T-helper 1 cell treated with Interleukin-12 subunit alpha and Interleukin-12 subunit beta and Interleukin-4 antibody, amounts not matched to agents 30 ng/mL and 1 ng/mL, for 36 hours (primary cell): ENCODE data around the gene TPRG1L. TPM values are rescaled to one million over a fixed set of nuclear protein-coding genes. Genes with fewer than 3 reads are reported as not detected.
"Not testable (repeated sequence)": the region's sequence is repeated elsewhere in the genome, so short reads cannot be mapped to it uniquely, and the experiment has no call there.

ENCODE experiments used
- intact Hi-C: fragments of 100-400 bp; cut with micrococcal nuclease; formaldehyde crosslinking; loops from one replicate; pipeline ENCODE4 v1.15.1; 2024
- total RNA-seq: library from RNA; stranded (reverse); gene quantifications from 2 replicates; pipeline ENCODE4 v1.2.3, GENCODE V29; 2022

Gene TPRG1L
- total RNA-seq = 14.4 and 17.1 TPM in 2 replicates

DNA sequence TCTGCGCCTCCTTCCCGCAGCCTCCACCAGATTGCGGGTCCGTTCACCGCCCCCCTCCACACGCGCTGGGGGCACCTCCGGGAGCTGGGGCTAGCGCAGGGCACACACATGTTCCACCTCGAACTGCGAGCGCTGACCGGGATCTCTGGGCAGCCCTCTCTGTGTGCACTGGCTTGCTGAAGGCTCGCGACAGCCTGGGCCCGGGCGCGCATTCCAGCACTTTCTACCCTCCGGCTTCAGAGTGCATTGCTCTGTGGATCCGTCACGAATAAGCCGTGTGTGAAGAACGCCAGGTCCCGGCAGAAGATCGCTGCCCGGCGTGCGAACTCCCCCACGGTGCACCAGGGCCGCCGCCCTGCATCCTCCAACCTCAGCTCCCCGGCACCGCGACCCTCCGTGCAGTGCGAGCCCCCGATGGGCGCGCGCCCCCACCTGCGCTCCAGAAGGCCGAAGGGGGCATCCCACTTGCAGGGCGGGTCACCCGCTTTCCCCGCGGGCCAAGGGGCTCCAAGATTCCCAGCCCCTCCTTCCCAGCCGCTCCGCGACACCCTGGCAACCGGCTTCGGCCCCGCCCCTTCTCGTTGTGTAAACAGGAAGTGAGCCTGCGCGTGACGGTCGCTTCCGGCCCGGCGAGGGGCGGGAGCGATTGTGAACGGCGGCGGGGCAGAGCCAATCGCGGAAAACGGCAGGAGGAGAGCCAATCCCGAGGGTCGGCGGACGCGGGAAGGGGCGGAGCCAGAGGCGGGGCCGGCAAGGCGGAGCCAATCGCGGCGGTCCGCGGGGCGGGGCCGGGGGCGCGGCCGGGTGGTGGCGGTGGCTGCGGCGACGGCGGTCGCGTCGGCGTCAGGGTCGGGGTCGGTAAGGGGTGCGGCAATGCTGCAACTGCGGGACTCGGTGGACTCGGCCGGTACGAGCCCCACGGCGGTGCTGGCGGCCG is at the start of gene TPRG1L:
Gene TPRG1L (plus strand): TSS at position 816 of the 937 bp plus-strand sequence. CDS start 58 bp downstream, at position 874.
- intact Hi-C loops = loop anchor here (1.0 to 10.0 kb wide), 8 partner anchors 26 to 1037 kb away; partner anchors contain the start of genes C1orf174, CEP104, DFFB and LRRC47

DNA sequence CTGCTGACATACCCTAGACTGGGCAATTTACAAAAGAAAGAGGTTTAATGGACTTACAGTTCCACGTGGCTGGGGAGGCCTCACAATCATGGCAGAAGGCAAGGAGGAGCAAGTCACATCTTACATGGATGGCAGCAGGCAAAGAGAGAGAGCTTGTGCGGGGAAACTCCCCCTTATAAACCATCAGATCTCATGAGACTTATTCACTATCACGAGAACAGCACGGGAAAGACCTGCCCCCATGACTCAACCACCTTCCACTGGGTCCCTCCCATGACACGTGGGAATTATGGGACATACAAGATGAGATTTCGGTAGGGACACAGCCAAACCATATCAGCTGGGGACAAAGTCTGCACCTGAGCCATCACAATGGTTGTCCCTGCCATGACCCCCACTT is 49.3 kb upstream of the TPRG1L start:
- intact Hi-C loops = not testable (repeated sequence)

DNA sequence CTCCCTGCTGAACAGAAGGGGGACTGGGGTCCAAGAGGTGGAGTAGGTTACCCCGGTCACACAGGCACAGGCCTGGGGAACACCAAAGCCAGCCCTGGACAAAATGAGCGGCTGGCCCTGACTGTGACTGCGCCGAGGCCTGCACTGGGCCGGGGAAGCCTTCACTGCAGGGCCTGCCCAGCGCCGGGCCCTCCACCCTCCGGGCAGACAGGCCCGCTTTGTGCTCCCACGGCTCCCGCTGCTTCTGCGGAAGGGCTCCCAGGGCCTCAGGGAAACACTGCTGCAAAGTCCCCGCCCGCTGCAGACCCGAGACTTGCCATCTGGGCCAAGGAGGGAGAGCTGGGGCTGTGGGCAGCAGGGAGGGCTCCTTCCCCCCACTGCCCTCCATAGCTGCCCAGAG is 48.8 kb upstream of the TPRG1L start:
- intact Hi-C loops = no loop called here

DNA sequence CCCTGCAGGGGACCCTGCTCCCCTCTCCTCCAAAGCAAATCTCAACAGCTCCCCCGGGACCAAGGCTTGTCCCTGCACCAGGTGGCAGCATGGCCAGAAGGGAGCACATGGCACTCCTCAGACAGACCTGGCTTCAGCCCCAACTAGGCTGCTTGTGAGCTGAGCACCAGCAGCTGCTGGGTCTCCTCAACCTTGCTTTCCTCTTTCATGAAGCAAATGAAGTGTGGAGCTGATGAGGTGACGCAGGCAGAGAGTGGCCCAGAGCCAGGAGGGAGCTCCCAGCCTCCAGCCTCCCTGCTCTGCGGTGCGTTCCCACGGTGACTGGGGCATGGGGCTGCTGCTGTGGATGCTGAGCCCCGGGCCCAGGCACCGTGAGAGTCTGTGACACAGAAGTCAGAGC is 47.5 kb upstream of the TPRG1L start:
- intact Hi-C loops = no loop called here

DNA sequence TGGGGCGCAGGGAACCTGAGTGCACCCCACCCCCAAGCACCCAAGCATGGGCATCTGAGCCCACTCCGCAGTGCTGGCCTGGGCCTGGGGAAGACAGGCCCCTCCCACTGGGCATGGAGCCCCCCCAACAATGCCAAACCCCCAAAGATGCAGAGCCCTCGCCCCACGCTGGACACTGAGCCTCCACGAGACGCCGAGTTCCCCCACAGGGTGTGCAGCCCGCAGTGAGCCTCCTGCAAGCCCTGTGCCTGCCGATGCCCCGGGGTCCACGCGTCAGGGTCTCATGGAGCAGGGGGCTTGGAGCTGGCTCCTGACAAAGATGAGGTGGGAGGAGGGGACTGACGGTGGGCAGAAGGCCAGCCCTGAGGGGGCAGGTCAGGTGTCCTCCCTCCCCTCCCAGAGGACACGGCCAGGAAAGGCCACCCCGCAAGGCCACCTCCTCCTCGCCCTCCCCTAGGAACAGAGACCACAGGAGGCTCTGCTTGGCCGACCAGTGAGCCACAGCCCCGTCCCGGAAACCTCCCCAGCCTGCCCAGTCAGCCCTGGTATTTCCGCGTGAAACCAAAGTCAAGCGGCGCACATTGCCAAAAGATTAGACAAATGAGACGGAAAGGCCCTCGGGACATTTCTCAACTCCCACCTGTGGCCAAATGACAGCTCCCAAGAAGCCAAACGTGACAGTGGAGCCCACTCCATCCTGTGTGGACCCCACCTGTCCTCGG is 46.9 kb upstream of the TPRG1L start:
- intact Hi-C loops = no loop called here

DNA sequence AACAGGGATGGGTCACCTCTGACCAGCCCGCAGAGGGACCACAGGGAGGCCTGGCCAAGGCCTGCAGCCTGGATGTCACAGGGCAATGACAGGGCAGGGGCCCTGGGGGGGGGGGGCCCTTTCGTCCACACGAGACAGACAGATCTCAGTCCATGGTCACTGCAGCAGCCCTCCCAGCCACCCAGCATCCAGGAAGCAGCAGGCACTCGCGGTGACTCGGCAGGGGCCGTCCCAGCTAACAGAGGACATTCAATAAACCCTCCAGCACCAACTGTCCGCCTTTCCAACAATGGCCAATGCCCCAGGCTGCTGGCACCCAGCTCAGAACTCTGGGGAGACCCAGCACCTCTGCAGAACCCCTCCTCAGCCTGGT is 46.4 kb upstream of the TPRG1L start:
- intact Hi-C loops = no loop called here

DNA sequence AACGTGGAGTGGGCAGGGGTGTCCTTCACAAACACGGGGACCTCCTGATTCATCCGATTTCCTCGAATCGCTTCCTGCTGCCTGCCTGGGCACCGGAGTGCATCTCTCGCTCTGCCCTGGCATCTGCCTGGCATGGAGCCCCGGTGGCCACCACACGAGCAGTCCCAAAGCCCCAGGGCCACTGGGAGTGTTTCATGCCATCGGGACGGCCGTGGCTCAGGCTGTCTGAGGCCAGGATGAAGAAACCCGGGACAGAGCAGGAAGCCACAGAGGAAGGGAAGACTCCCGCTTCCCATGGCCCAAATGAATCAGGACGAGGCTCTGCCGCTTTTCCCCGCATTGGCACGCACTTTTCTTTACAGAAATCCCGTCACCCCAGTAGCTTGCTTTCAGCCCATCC is 45.9 kb upstream of the TPRG1L start:
- intact Hi-C loops = no loop called here

DNA sequence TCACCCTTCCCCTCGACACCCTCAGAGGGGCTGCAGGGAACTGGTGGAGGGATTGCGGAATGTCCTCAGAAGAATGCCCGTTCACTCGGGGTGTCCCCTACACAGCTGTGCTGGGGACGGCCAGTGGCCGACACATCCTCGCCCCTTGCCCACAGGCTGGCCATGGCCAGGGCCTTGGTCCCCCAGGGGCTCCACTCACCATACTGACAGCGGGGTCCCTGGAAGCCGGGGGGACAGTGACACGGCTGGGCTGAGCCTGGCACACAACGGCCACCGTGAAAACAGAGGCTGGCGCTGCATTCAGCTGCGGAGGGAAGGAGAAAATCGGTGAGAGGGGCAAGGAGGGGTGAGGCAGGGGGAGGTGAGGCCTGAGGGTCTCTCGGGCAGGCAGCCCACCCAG is 45.2 kb upstream of the TPRG1L start:
- intact Hi-C loops = no loop called here

DNA sequence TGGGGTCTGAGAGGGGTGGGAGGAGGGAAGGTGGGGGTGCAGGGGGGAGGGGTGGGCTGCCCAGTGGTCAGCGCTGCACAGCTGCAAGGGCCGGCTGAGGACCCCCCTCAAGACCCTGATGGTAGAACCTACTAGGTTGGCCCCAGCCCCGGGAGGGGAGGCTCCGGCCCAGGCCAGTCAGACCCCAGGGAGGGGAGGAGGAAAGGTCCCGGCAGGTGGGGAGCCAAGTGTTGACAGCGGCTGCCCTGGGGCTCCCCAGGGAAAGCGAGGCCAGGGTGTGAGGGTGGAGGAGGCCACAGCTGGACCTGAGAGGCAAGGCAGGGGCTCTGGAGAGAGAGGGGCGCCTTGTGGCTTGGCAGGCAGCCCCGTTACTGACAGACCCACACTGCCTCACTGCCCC is 44.6 kb upstream of the TPRG1L start:
- intact Hi-C loops = no loop called here

DNA sequence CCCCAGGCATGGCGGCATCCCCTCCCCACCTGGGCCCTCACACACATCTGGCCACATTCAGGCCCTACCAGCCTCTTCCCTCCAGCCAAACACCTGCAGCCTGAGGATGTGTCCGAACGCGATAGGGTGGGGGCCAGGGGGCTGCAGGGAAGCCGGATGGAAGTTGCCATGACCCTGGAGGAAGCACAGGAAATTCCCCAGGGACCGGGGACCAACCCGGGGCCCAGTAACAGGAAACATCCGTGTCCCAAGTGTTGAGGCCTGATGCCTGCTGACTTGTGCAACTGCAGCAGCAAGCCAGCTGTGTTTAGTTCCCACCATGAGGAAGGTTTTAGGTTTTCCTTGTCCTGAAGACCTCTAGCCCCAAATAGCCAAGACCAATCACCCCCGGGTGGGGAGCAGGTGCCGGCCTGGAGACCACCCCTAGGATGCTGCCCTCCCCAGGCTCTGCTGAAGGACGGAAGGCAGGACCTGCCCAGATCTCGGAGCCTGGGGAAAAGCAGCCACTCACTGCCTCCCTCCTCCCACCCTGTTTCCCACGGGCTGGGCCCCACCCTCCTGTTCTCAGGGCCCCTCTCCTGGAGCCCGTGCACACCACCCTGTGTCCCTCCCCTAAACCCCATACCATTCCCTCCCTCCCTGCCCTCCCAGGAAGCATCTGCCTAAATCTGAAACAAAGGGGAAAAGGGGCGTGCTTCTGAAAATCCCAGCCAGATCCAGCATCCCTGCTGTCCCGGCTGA is 43.3 kb upstream of the TPRG1L start:
- intact Hi-C loops = no loop called here

DNA sequence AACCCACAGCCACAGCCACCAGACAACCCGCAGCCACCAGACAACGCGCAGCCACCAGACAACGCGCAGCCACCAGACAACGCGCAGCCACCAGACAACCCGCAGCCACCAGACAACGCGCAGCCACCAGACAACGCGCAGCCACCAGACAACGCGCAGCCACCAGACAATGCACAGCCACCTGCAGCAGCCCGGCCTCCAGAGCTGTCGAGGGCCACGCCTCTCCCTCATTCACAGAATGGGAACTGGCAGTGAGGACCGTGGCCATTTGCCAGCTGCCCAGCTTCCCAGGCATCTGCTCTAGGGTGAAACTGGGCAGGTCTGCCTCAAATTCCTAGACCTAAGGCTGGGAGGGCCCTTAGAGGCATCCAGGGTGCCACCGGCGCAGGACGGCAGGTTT is 41.1 kb upstream of the TPRG1L start:
- intact Hi-C loops = not testable (repeated sequence)

DNA sequence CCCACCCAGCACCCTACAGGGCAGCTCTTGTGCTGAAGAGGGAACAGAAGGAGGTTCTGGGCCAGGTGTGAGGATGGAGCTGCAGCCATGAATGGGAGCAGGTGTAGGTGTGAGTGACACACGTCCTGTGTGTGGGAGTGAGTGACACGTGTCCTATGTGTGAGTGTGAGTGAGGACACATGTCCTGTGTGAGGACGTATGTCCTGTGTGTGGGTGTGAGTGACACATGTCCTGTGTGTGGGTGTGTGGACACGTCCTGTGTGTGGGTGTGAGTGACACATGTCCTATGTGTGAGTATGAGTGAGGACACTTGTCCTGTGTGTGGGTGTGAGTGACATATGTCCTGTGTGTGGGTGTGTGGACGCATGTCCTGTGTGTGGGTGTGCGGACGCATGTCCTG is 39.9 kb upstream of the TPRG1L start:
- intact Hi-C loops = no loop called here

DNA sequence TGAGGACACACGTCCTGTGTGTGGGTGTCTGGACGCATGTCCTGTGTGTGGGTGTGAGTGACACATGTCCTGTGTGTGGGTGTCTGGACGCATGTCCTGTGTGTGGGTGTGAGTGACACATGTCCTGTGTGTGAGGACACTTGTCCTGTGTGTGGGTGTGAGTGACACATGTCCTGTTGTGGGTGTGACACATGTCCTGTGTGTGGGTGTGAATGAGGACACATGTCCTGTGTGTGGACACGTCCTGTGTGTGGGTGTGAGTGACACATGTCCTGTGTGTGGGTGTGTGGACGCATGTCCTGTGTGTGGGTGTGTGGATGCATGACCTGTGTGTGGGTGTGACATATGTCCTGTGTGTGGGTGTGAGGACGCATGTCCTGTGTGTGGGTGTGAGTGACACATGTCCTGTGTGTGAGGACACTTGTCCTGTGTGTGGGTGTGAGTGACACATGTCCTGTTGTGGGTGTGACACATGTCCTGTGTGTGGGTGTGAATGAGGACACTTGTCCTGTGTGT is 39.4 kb upstream of the TPRG1L start:
- intact Hi-C loops = not testable (repeated sequence)

DNA sequence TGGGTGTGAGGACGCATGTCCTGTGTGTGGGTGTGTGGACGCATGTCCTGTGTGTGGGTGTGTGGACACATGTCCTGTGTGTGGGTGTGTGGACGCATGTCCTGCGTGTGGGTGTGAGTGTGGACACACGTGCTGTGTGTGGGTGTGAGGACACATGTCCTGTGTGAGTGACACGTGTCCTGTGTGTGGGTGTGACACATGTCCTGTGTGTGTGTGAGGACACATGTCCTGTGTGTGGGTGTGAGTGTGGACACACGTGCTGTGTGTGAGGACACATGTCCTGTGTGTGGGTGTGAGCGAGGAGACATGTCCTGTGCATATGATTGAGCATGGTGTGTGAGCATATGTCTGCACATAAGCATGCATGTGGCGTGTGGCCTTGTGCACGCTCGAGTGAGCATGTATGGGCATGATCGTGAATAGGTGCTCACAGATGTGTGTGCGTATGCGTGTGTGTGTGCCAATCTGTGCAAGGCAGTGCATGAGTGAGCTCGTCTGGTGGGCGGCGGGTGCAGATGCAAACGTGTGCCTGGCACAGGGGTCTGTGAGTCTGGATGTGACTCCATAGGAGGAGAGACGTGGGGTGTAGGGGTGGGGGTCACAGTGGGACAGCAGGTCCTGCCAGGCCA is 38.8 kb upstream of the TPRG1L start:
- intact Hi-C loops = no loop called here

DNA sequence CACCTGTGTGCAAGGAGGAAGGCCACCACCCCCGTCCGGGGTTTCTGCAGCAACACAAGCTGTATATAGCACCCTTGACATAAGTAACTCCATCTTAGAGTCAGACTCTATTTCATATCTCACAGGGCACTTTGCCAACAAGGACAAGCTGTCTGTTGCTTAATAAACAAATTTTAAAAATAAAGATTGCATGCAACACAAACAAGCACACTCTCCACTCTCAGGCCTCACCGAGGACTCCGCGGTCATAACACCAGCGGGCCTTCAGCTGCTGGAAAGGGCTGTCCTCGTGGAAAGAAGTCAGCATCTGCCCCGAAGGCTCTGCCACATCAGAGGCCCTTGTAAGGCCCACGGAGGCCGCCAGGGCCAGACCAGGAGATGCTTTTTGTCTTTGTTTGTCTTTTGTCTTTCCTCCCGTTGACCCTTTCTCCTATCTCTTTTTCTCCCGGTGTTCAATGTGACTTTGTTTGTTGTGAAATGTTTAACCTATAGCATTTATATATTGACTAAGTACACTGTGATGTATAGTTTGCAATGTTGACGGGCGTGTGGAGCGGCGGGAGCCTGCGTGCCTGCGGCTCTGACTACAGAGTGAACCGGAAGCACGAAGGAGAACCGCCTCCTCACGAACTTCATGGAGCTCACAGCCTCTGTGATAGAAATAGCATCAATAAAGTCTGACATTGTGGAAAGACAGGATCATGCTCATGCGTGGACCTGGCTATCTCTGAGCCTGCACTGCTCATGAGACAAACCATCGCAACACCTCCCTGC is 37.6 kb upstream of the TPRG1L start:
- intact Hi-C loops = no loop called here

DNA sequence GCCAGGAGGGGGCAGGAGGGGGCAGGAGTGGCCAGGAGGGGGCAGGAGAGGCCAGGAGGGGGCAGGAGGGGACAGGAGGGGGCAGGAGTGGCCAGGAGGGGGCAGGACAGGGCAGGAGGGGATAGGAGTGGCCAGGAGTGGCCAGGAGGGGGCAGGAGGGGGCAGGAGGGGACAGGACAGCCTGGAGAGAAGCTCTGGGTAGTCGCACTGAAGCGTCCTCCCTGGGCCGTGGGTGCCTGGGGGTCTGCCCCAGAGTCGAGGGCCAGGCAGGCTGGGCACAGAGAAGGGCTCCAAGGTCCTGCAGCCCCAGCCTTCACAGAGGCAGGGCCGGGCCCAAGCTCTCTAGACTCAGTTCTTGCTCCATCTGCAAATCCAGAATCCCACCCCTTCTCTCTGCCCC is 36.4 kb upstream of the TPRG1L start:
- intact Hi-C loops = no loop called here

DNA sequence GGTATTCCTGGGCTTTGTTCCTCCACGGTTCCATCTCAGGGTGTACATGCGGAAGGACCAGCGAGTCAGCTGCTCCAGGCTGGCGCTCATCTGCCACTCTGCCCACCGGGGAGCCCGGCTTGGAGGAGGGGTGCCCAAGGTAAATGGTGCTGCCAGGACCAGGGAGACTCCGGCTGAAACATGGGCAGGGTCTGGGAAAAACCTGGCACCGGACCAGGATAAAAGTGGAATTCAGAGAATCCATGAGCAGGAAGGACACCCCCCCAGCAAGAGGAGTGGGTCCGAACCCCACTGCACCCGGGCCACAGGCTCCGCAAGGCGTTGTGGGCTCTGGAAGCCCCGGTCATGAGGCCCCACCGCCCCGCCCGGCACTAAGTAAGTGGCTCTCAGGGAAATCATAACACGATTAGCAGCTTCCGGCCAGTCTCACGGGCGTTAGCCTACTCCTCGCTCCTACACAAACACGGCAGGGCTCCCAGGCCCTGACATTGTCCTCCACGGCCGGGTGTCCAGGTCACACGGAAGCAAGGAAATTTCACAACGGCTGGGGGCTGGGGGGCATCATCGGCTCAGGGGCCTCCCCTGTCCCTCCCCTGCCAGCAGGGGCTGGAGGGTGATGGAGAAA is 34.6 kb upstream of the TPRG1L start:
- intact Hi-C loops = no loop called here

DNA sequence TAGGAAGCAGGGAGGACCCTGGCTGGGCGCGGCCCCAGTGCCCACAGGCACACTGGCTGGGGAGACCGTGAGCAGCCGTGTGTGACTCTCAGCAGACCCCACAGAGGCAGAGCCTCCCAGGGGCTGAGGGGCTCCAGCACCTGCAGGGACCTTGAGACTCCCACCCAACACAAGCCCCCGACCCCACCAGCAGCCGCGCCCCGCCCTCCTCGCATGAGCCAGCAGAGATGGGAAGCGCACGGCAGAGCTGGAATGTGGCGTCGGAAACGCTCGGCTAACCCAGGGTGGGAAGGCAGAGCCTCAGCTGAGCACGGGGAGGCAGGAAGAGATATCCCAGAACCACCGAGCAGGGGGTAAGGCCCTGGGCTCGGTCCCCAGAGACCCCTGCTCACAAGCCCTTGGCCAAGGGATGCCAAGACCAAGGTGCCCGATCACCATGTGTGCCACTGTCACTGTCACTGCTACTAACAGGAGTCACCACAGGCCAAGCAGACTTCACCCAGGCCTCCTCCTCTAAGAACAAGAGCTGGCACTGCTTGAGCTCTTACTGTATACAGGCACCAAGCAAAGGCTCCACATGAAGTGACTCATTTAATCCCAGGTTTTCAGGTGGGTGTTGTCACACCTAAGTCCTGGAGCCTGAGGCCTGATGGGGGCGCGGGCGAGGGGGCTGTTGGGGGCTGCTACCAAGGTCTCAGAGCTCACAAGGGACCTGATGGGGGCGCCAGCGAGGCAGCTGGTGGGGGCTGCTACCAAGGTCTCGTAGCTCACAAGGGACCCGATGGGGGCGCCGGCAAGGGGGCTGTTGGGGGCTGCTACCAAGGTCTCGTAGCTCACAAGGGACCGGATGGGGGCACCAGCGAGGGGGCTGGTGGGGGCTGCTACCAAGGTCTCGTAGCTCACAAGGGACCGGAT is 33.6 kb upstream of the TPRG1L start:
- intact Hi-C loops = no loop called here

DNA sequence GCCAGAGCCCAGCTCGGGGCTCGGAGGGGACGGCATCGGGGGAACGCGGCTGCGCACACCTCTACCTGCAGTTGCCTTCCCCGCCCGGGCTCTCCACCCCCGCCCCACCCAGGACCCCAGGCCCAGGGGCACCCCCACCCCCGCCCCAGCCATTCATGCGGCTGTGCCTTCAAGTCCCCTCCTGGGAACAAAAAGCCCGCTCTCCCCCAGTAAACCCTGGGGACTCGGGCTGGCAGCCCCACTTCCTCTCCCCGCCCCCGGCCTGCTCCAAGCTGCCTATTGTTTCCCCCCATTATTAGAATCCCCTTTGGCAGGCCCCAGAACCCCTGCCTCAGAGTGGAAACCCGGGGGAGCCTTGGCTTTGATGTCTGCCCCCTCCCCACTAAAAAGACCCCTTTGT is 31.5 kb upstream of the TPRG1L start:
- intact Hi-C loops = no loop called here
